Endothelial cell of umbilical vein (primary cell): ENCODE measurements around the gene ZNF248. TPM values are rescaled to one million over a fixed set of nuclear protein-coding genes. Genes with fewer than 3 reads are reported as not detected.

Experiments used
- BruUV-seq: library from RNA; stranded (reverse); fragments of 400-500 nt; replicated peaks from 2 replicates; lab custom pipeline; 2021; lab: Mats Ljungman, UMichigan
- CTCF ChIA-PET: fragments of 300-600, 350-600 bp; sonication (Branson Sonifier 250); formaldehyde crosslinking; loops from one replicate; lab custom pipeline; 2021; ENCODE audit warnings: antibody characterized with exemption, inconsistent platforms; lab: Charles Lee
- POLR2A ChIA-PET: fragments of 300-600, 350-600 bp; sonication (Branson Sonifier 250); formaldehyde crosslinking; loops from one replicate; lab custom pipeline; 2021; ENCODE audit warnings: antibody characterized with exemption, inconsistent platforms; lab: Charles Lee
- DNase-seq: peaks from one replicate; pipeline ENCODE4 v3.0.0-alpha.2; 2011; ENCODE audit warnings: low read depth, low spot score
- FAIRE-seq: peaks from 2 replicates; lab custom pipeline; 2011; peaks lifted over from hg19 to GRCh38; lab: Jason Lieb, UNC
- H2AFZ ChIP-seq: 2 replicates; pipeline ENCODE4 v1.6.0; 2012; ENCODE audit warnings: low read depth, low read length, control low read depth, inconsistent platforms
- H3K27ac ChIP-seq: 2 replicates; pipeline ENCODE4 v1.5.1; 2011; ENCODE audit warnings: low read depth, mild to moderate bottlenecking, control low read depth, low read length, moderate library complexity; ENCODE audit not compliant: insufficient read depth
- H3K27me3 ChIP-seq, 2 experiments: 2 replicates each; pipeline versions ENCODE4 v1.6.0 to v1.6.1; 2011; ENCODE audit warnings: low read length in 2 of 2, mixed read lengths in 1 of 2; ENCODE audit not compliant: control insufficient read depth in 2 of 2, insufficient read depth in 2 of 2
- H3K36me3 ChIP-seq, 2 experiments: 2 replicates in 1 of 2; 3 replicates in 1 of 2; pipeline ENCODE4 v1.5.1; 2011; ENCODE audit warnings: low read length in 2 of 2, mild to moderate bottlenecking in 1 of 2, moderate library complexity in 1 of 2; ENCODE audit not compliant: control insufficient read depth in 2 of 2, insufficient read depth in 2 of 2; ENCODE audit errors: extremely low read depth in 1 of 2
- H3K4me1 ChIP-seq: 3 replicates; pipeline ENCODE4 v1.5.1; 2011; ENCODE audit warnings: mild to moderate bottlenecking, low read length; ENCODE audit not compliant: control insufficient read depth, insufficient read depth; ENCODE audit errors: extremely low read depth
- H3K4me2 ChIP-seq: 2 replicates; pipeline ENCODE4 v1.6.1; 2011; ENCODE audit warnings: low read length, control low read depth, mixed read lengths; ENCODE audit not compliant: insufficient read depth
- H3K4me3 ChIP-seq, 3 experiments: fragments of 200-600 bp in 1 of 3; sonication (generic), shearing (Covaris generic) in 1 of 3; replicated peaks in 1 of 3; 2 replicates each; pipeline ENCODE4 v1.5.1; 2011 to 2016; ENCODE audit warnings: control low read depth in 3 of 3, low read length in 3 of 3, mild to moderate bottlenecking in 2 of 3, inconsistent platforms in 1 of 3, low read depth in 1 of 3, moderate library complexity in 1 of 3; ENCODE audit not compliant: insufficient read depth in 1 of 3
- H3K79me2 ChIP-seq: 2 replicates; pipeline ENCODE4 v1.6.0; 2012; ENCODE audit warnings: low read length, inconsistent platforms; ENCODE audit not compliant: control insufficient read depth, insufficient read depth
- H3K9ac ChIP-seq: replicated peaks from 2 replicates; pipeline ENCODE3; 2011; ENCODE audit warnings: low read length, control low read depth; ENCODE audit not compliant: insufficient read depth; ENCODE audit errors: extremely low read depth
- H3K9me1 ChIP-seq: replicated peaks from 3 replicates; pipeline ENCODE4 v1.6.0; 2011; ENCODE audit warnings: mild to moderate bottlenecking, low read length; ENCODE audit not compliant: control insufficient read depth, insufficient read depth; ENCODE audit errors: extremely low read depth
- H3K9me3 ChIP-seq: replicated peaks from 2 replicates; pipeline ENCODE4 v1.5.1; 2012; ENCODE audit warnings: low read length, inconsistent platforms; ENCODE audit not compliant: control insufficient read depth, insufficient read depth
- H4K20me1 ChIP-seq: replicated peaks from 2 replicates; pipeline ENCODE3; 2011; ENCODE audit warnings: mild to moderate bottlenecking, low read length; ENCODE audit not compliant: control insufficient read depth, insufficient read depth; ENCODE audit errors: extremely low read depth
- EZH2 ChIP-seq: IDR thresholded peaks from 2 replicates; pipeline ENCODE4 v1.6.1; 2012; ENCODE audit warnings: borderline replicate concordance, low read depth, mild to moderate bottlenecking, moderate library complexity, low read length, inconsistent platforms; ENCODE audit not compliant: severe bottlenecking
- FOS ChIP-seq: IDR thresholded peaks from 2 replicates; pipeline ENCODE4 v1.6.1; 2011; ENCODE audit warnings: mild to moderate bottlenecking, low read length, moderate library complexity, borderline replicate concordance; ENCODE audit not compliant: insufficient read depth
- GATA2 ChIP-seq: IDR thresholded peaks from 2 replicates; pipeline ENCODE4 v1.7.0; 2011; ENCODE audit warnings: low read depth, mild to moderate bottlenecking, moderate library complexity, mixed read lengths, low read length; ENCODE audit not compliant: insufficient read length, insufficient read depth
- JUN ChIP-seq: IDR thresholded peaks from 2 replicates; pipeline ENCODE4 v1.6.1; 2011; ENCODE audit warnings: borderline replicate concordance, low read depth; ENCODE audit not compliant: insufficient read length, insufficient read depth
- MYC ChIP-seq: IDR thresholded peaks from one replicate; pipeline ENCODE4 v1.6.1; 2011; ENCODE audit warnings: mild to moderate bottlenecking, low read depth, low read length
- POLR2A ChIP-seq: IDR thresholded peaks from 2 replicates; pipeline ENCODE4 v1.6.1; 2012; ENCODE audit warnings: low read depth, mild to moderate bottlenecking, control low read depth, low read length
- POLR2AphosphoS5 ChIP-seq: IDR thresholded peaks from 2 replicates; pipeline ENCODE4 v1.6.1; 2012; ENCODE audit warnings: low read depth, mild to moderate bottlenecking, control low read depth, low read length, moderate library complexity; ENCODE audit not compliant: insufficient read depth
- dilution Hi-C: fragments of 300-500 bp; cut with MboI; formaldehyde crosslinking; loops from one replicate; pipeline ENCODE4 v1.15.0; 2019; ENCODE audit warnings: low sequenced_read_pairs; ENCODE audit not compliant: extremely low pct_ligation_motif_present
- intact Hi-C: fragments of 100-400 bp; cut with micrococcal nuclease; formaldehyde crosslinking; loops from one replicate; pipeline ENCODE4 v1.10.0; 2022
- polyA plus RNA-seq, 4 experiments: library from polyadenylated mRNA; depleted of rRNA in 3 of 4; stranded (reverse) in 3 of 4; unstranded in 1 of 4; fragments of >200 nt; gene quantifications; 2 replicates each; pipeline versions ENCODE4 v1.2.1 to v1.2.3, GENCODE V29; 2011 to 2012; ENCODE audit warnings: missing spikeins in 1 of 4
- total RNA-seq: library from RNA; stranded (reverse); gene quantifications from 2 replicates; pipeline ENCODE4 v1.2.3, GENCODE V29; 2021
- TF ChIP-seq, protein P1 (sequence below), 2 donors: IDR thresholded peaks; 1 replicate in 1 of 2; 2 replicates in 1 of 2; pipeline ENCODE4 v1.5.1; 2011; ENCODE audit warnings: low read length in 2 of 2, mild to moderate bottlenecking in 2 of 2, moderate library complexity in 2 of 2, control low read depth in 1 of 2, inconsistent platforms in 1 of 2, low read depth in 1 of 2; ENCODE audit not compliant: insufficient read depth in 1 of 2; ENCODE audit errors: extremely low read depth in 1 of 2
- TF ChIP-seq, protein P2 (sequence below): IDR thresholded peaks from 2 replicates; pipeline ENCODE4 v1.6.1; 2011; ENCODE audit not compliant: insufficient read depth, insufficient read length

Gene ZNF248
- total and polyA plus RNA-seq, 2 donors (not counting 3 experiments of a cell fraction or from before 2014, with no cell fraction given), result 4.3 to 6.5 TPM

DNA sequence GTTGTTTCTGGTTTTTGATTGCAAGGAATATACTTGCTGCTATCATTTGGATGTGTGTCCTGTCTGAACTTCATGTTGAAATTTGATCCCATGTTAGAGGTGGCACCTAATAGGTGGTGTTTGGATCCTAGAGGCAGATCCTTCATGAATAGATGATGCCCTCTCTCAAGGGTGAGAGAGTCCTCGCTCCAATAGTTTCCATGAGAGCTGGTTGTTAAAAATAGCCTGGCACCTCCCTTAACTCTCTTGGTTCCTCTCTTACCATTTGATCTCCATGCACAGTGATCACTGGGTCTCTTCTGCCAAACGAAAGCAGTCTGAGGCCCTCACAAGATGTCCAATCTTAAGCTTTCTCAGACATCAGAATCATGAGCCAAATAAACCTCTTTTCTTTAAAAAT is 49.0 kb upstream of the ZNF248 start:
- H3K9ac ChIP-seq, result no peak overlapping the region
- no peak overlapping the region for H2AFZ ChIP-seq
- H3K4me3 ChIP-seq, result no peak overlapping the region
- no TSS peak for BruUV-seq
- FAIRE-seq (no peak), DNase-seq (no peak)
- ChIA-PET CTCF (no interaction called here), POLR2A (no interaction called here)
- no peaks in the 10 kb centered on the region for H4K20me1 ChIP-seq
- H3K27ac ChIP-seq, result no peak overlapping the region
- no peaks in the 10 kb centered on the region for H3K79me2 ChIP-seq
- dilution Hi-C loops, result no loop called here
- TF ChIP-seq GATA2, result no peak
- TF ChIP-seq JUN, result no peak
- no peak for TF ChIP-seq FOS
- no peak for TF ChIP-seq EZH2
- TF ChIP-seq POLR2AphosphoS5, result no peak
- TF ChIP-seq MYC, result no peak
- no peak overlapping the region for H3K4me2 ChIP-seq
- no peaks in the 10 kb centered on the region for H3K9me1 ChIP-seq
- H3K4me1 ChIP-seq, result no peaks in the 10 kb centered on the region
- H3K27me3 ChIP-seq, result no peaks in the 10 kb centered on the region
- no peaks in the 10 kb centered on the region for H3K36me3 ChIP-seq
- no peaks in the 10 kb centered on the region for H3K9me3 ChIP-seq
- intact Hi-C loops, result no loop called here

- ChIA-PET CTCF (no interaction called here), POLR2A (no interaction called here)
- no peaks in the 10 kb centered on the region for H4K20me1 ChIP-seq
- BruUV-seq, result no TSS peak
- no peak for FAIRE-seq
- peaks cover 6% of the 10 kb centered on the region for H3K9me3 ChIP-seq
- H3K9ac ChIP-seq, result no peak overlapping the region
- intact Hi-C loops (no loop called here), dilution Hi-C loops (no loop called here)
- no peaks in the 10 kb centered on the region for H3K27me3 ChIP-seq
- TF ChIP-seq, protein P1, sequence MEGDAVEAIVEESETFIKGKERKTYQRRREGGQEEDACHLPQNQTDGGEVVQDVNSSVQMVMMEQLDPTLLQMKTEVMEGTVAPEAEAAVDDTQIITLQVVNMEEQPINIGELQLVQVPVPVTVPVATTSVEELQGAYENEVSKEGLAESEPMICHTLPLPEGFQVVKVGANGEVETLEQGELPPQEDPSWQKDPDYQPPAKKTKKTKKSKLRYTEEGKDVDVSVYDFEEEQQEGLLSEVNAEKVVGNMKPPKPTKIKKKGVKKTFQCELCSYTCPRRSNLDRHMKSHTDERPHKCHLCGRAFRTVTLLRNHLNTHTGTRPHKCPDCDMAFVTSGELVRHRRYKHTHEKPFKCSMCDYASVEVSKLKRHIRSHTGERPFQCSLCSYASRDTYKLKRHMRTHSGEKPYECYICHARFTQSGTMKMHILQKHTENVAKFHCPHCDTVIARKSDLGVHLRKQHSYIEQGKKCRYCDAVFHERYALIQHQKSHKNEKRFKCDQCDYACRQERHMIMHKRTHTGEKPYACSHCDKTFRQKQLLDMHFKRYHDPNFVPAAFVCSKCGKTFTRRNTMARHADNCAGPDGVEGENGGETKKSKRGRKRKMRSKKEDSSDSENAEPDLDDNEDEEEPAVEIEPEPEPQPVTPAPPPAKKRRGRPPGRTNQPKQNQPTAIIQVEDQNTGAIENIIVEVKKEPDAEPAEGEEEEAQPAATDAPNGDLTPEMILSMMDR (IDR thresholded peaks at IDR 0.05; ENCODE audit: extremely low read depth in 1 of 2, insufficient read depth in 1 of 2, low read depth in 1 of 2, low read length in 2 of 2), result no peak
- TF ChIP-seq FOS, result no peak
- no peak for TF ChIP-seq EZH2
- no peak for TF ChIP-seq POLR2AphosphoS5
- no peak for TF ChIP-seq MYC
- no peak for TF ChIP-seq JUN
- TF ChIP-seq, protein P2, sequence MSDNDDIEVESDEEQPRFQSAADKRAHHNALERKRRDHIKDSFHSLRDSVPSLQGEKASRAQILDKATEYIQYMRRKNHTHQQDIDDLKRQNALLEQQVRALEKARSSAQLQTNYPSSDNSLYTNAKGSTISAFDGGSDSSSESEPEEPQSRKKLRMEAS, result no peak
- no peak for TF ChIP-seq POLR2A
- no peak for TF ChIP-seq GATA2
- no peak for DNase-seq
- no peak overlapping the region for H3K27ac ChIP-seq
- no peak overlapping the region for H3K4me2 ChIP-seq
- H3K4me3 ChIP-seq, result no peak overlapping the region
- no peaks in the 10 kb centered on the region for H3K79me2 ChIP-seq
- H3K9me1 ChIP-seq, result no peaks in the 10 kb centered on the region
- no peaks in the 10 kb centered on the region for H3K36me3 ChIP-seq
- no peaks in the 10 kb centered on the region for H3K4me1 ChIP-seq
- H2AFZ ChIP-seq, result no peak overlapping the region
Measured at GRCh38 chr10:37896436-37896835, 39.0 kb upstream of the ZNF248 start.
